Measurements from ENCODE around the gene CRYBG1. TPM values are rescaled to one million over a fixed set of nuclear protein-coding genes. Genes with fewer than 3 reads are reported as not detected.

Gene CRYBG1
- total and polyA plus RNA-seq, 2 of the 13 experiments (the other 11 are each of a cell fraction or from before 2014, with no cell fraction given) = 10.1 to 21.9 TPM

GRCh38 chr6:106445508-106445878 is 85.0 kb downstream of the CRYBG1 start:
- Histone ChIP-seq H3K79me2 (ENCODE audit: insufficient read depth, low read length) (no peaks in the 10 kb centered on the region), H3K4me1 (ENCODE audit: insufficient read depth, low read length) (peaks cover 24% of the 10 kb centered on the region), H3K36me3 (replicated peaks in 1 of 2; ENCODE audit: control insufficient read depth in 1 of 2, insufficient read depth in 2 of 2, low read length in 2 of 2) (no peaks in the 10 kb centered on the region), H3K27ac (ENCODE audit: extremely low read length, insufficient read depth, low read length) (no peak overlapping the region), H4K20me1 (ENCODE audit: insufficient read depth, low read length) (no peaks in the 10 kb centered on the region), H3K9me3 (ENCODE audit: low read length) (no peaks in the 10 kb centered on the region), H3K27me3 (ENCODE audit: control insufficient read depth in 1 of 2, insufficient read depth in 2 of 2, low read length in 2 of 2) (no peaks in the 10 kb centered on the region), H3K9ac (ENCODE audit: insufficient read depth, low read depth, low read length) (no peak overlapping the region), H2AFZ (ENCODE audit: low read length) (no peak overlapping the region), H3K4me2 (ENCODE audit: low read depth, low read length) (no peak overlapping the region), H3K4me3 (replicated peaks in 1 of 3; ENCODE audit: insufficient read depth in 1 of 3, low read depth in 2 of 3, low read length in 3 of 3) (no peak overlapping the region)
- POLR2A ChIA-PET = no interaction called here
- CTCF ChIA-PET (ENCODE audit: low intra/inter-chr PET ratio, low total read pairs) = interaction anchor here (1.3 to 3.7 kb wide), 4 partner anchors 111 to 534 kb away, joined by 4 to 81 read pairs (median 15); no protein-coding TSS in a partner anchor
- in situ Hi-C loops (cut with HindIII; ENCODE audit: extremely low pct_ligation_motif_present, low pct_unique_long_range_greater_than_20kb) = loop anchor here (5.0 to 10.0 kb wide), 2 partner anchors 122 to 539 kb away; no protein-coding TSS in a partner anchor
- no peak for ATAC-seq
- DNase-seq (ENCODE audit: low spot score) = no peak
- no peak for FAIRE-seq
- intact Hi-C loops (cut with micrococcal nuclease; ENCODE audit: unreplicated experiment) = loop anchor here (1.0 to 5.0 kb wide), 5 partner anchors 85 to 552 kb away; partner anchors contain the start of gene CRYBG1
- TF ChIP-seq ZNF629 (CRISPR knock-in tag; conservative IDR thresholded peaks at IDR 0.05) = peak; percentile 70
- no peak for TF ChIP-seq ZNF564 (CRISPR knock-in tag; IDR thresholded peaks at IDR 0.05)
- no peak for TF ChIP-seq IKZF5 (CRISPR knock-in tag; IDR thresholded peaks at IDR 0.05)
- BruUV-seq (replicated peaks) = no TSS peak

GRCh38 chr6:106446287-106446885 is 85.9 kb downstream of the CRYBG1 start:
- no peak overlapping the region; the same call in 1 of the 2 replicates for H3K4me2 ChIP-seq (ENCODE audit: low read depth, low read length)
- no peaks in the 10 kb centered on the region for H4K20me1 ChIP-seq (ENCODE audit: insufficient read depth, low read length)
- BruUV-seq (replicated peaks) = no TSS peak
- in situ Hi-C loops (cut with HindIII; ENCODE audit: extremely low pct_ligation_motif_present, low pct_unique_long_range_greater_than_20kb) (loop anchor here (5.0 to 10.0 kb wide), 2 partner anchors 121 to 538 kb away; no protein-coding TSS in a partner anchor), intact Hi-C loops (cut with micrococcal nuclease; ENCODE audit: unreplicated experiment) (loop anchor here (1.0 to 5.0 kb wide), 3 partner anchors 64 to 551 kb away; no protein-coding TSS in a partner anchor)
- ChIA-PET POLR2A (no interaction called here), CTCF (ENCODE audit: low intra/inter-chr PET ratio, low total read pairs) (interaction anchor here (1.3 to 3.7 kb wide), 4 partner anchors 86 to 534 kb away, joined by 3 to 81 read pairs (median 15); no protein-coding TSS in a partner anchor)
- H3K4me1 ChIP-seq (ENCODE audit: insufficient read depth, low read length) = peaks cover 30% of the 10 kb centered on the region
- no peak overlapping the region for H2AFZ ChIP-seq (ENCODE audit: low read length)
- no peak overlapping the region for H3K27ac ChIP-seq (ENCODE audit: extremely low read length, insufficient read depth, low read length)
- no peak for TF ChIP-seq ZNF468 (CRISPR knock-in tag; IDR thresholded peaks at IDR 0.05)
- TF ChIP-seq CTCF (CRISPR knock-in tag; IDR thresholded peaks at IDR 0.05) = peak; percentile 45
- peak; percentile 51 for TF ChIP-seq SMC3 (IDR thresholded peaks at IDR 0.05; ENCODE audit: low read length)
- peak; percentile 65 for TF ChIP-seq STAG1 (CRISPR knock-in tag; IDR thresholded peaks at IDR 0.05)
- ATAC-seq (peak; percentile 42; the same call in 1 of the 3 replicates), FAIRE-seq (peak; percentile 47), DNase-seq (ENCODE audit: low spot score) (no peak)
- no peaks in the 10 kb centered on the region for H3K79me2 ChIP-seq (ENCODE audit: insufficient read depth, low read length)
- no peaks in the 10 kb centered on the region for H3K36me3 ChIP-seq (replicated peaks in 1 of 2; ENCODE audit: control insufficient read depth in 1 of 2, insufficient read depth in 2 of 2, low read length in 2 of 2)
- H3K9ac ChIP-seq (ENCODE audit: insufficient read depth, low read depth, low read length) = no peak overlapping the region
- no peaks in the 10 kb centered on the region for H3K9me3 ChIP-seq (ENCODE audit: low read length)
- no peak overlapping the region for H3K4me3 ChIP-seq (replicated peaks in 1 of 3; ENCODE audit: insufficient read depth in 1 of 3, low read depth in 2 of 3, low read length in 3 of 3)
- H3K27me3 ChIP-seq (ENCODE audit: control insufficient read depth in 1 of 2, insufficient read depth in 2 of 2, low read length in 2 of 2) = no peaks in the 10 kb centered on the region
- WGBS (ENCODE audit: low lambda C conversion rate) = 36% methylated on average over 4 of the region's 4 CpGs
